ENCODE measurements around the gene OSBPL6. TPM values are rescaled to one million over a fixed set of nuclear protein-coding genes. Genes with fewer than 3 reads are reported as not detected.

The OSBPL6 gene
- total and polyA plus RNA-seq, 10 donors = 0.13 to 2.2 (median 1.4) TPM

DNA sequence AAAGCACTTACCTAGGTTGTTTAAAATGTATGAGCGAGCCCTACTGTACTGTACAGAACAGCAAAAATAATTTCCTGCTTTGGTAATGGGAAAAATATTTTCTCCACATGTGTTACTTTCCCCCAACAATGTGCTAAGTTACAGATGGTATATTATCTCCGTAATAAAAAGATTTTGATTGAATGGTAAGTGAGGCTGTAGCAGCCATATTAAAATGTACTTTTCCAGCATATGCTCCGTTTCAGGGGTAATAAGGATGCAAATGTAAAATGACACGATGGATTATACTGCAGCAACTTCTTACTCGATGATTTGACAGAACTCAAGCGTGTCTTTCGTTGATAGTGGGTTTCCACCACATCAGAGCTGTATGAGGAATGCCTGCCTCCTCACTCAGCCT lies 50.5 kb downstream of the OSBPL6 start:
- intact Hi-C loops (cut with DNase I; ENCODE audit: low total_unique reads) = no loop called here
- Histone ChIP-seq H3K27ac (no peak overlapping the region), H3K9me3 (no peaks in the 10 kb centered on the region), H3K27me3 (replicated peaks in 1 of 7) (no peaks in the 10 kb centered on the region), H3K4me1 (peaks cover 0 to 7% (median 0%) of the 10 kb centered on the region in 6 donors), H3K36me3 (no peaks in the 10 kb centered on the region), H3K4me3 (no peak overlapping the region)
- TF ChIP-seq POLR2A (IDR thresholded peaks at IDR 0.05) = no peak
- TF ChIP-seq, protein P1, sequence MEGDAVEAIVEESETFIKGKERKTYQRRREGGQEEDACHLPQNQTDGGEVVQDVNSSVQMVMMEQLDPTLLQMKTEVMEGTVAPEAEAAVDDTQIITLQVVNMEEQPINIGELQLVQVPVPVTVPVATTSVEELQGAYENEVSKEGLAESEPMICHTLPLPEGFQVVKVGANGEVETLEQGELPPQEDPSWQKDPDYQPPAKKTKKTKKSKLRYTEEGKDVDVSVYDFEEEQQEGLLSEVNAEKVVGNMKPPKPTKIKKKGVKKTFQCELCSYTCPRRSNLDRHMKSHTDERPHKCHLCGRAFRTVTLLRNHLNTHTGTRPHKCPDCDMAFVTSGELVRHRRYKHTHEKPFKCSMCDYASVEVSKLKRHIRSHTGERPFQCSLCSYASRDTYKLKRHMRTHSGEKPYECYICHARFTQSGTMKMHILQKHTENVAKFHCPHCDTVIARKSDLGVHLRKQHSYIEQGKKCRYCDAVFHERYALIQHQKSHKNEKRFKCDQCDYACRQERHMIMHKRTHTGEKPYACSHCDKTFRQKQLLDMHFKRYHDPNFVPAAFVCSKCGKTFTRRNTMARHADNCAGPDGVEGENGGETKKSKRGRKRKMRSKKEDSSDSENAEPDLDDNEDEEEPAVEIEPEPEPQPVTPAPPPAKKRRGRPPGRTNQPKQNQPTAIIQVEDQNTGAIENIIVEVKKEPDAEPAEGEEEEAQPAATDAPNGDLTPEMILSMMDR (IDR thresholded peaks at IDR 0.05 in 8 of 11, conservative IDR thresholded peaks at IDR 0.05 in 3 of 11) = no peak
- no peak for TF ChIP-seq POLR2AphosphoS5 (IDR thresholded peaks at IDR 0.05)
- 73 to 91% (median 83%) methylated on average over 7 of the region's 7 CpGs for WGBS, 5 donors
- DNase-seq = no peak

DNA sequence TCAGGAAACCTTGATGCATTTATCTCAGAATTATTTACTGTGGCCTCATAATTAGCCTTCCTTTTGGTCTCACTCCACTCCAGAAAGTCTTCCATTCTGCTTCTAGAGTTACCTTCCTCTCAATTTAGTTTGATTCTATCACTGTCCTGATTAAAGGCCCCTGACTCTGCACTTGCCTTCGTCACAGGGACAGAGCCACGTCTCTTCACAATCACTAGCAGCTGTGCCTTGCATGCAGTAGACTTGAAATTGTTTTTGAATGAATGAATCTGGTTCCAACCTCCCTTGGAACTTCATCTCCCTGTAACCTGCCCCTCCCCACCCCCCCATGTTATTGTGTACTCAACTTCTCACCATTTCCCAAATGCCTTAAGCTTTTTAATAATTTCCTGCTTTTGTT lies 52.4 kb downstream of the OSBPL6 start:
- no peak for DNase-seq
- H3K9me3 ChIP-seq = no peaks in the 10 kb centered on the region

DNA sequence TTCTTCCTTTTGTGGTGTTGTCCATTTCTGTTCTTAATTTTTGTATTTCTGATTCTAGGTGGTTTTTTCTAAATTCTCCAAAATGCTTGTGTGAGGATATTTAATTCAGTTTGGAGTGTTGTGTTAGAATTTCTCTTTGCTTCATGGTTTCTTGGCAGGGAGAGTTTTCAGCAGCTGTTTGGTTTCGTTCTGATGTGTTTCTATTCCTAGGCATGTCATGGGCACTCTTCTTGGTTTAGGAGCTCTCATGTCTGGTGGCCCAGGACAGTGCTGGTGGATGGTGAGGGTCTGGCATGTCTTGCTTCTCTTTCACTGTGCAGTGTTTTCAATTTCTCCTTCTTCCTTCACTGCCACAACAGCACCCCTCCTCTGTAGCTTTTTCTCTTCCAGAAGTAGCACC lies 52.9 kb downstream of the OSBPL6 start:
- Histone ChIP-seq H3K9me3 (no peaks in the 10 kb centered on the region), H3K27me3 (replicated peaks in 1 of 7) (no peaks in the 10 kb centered on the region), H3K36me3 (no peaks in the 10 kb centered on the region), H3K4me1 (peaks cover 0 to 3% (median 0%) of the 10 kb centered on the region in 6 donors), H3K27ac (no peak overlapping the region), H3K4me3 (no peak overlapping the region)
- TF ChIP-seq POLR2AphosphoS5 (IDR thresholded peaks at IDR 0.05) (no peak), POLR2A (IDR thresholded peaks at IDR 0.05) (no peak)
- TF ChIP-seq, protein P1 (IDR thresholded peaks at IDR 0.05 in 8 of 11, conservative IDR thresholded peaks at IDR 0.05 in 3 of 11) = no peak
- intact Hi-C loops (cut with DNase I; ENCODE audit: low total_unique reads) = no loop called here
- no peak for DNase-seq
- 51 to 80% (median 63%) methylated on average over 1 of the region's 1 CpG for WGBS, 5 donors

More for the DNA sequence above, 52.4 kb downstream of the OSBPL6 start:
- 72 to 89% (median 87%) methylated on average over 2 of the region's 2 CpGs for WGBS, 5 donors
- Histone ChIP-seq H3K36me3 (no peaks in the 10 kb centered on the region), H3K4me1 (peaks cover 0 to 7% (median 0%) of the 10 kb centered on the region in 6 donors), H3K27ac (no peak overlapping the region), H3K4me3 (no peak overlapping the region), H3K27me3 (replicated peaks in 1 of 7) (no peaks in the 10 kb centered on the region)
- no peak for TF ChIP-seq POLR2A (IDR thresholded peaks at IDR 0.05)
- intact Hi-C loops (cut with DNase I; ENCODE audit: low total_unique reads) = no loop called here

DNA sequence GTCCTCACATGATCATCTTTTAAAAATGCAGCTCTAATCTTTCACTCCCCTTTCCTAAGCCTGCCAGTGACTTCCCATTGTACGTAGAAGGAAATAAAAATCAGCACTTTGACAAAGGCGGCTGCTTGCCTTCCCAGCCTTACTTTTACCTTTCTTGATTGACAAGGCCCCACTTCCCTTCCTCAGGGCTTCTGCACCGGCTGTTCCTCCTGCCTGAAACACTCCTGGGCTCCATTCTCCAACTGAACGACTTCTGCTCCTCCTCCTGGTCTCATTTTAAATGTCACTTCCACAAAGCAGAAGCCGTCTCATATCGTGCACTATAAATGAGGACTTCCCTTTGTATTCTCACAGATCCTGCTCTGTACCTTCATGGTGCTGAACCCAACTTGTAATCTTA lies 56.1 kb downstream of the OSBPL6 start:
- DNase-seq = no peak
- H3K27me3 ChIP-seq (replicated peaks in 1 of 7) = no peaks in the 10 kb centered on the region
- TF ChIP-seq POLR2AphosphoS5 (IDR thresholded peaks at IDR 0.05) (no peak), POLR2A (IDR thresholded peaks at IDR 0.05) (no peak)
- TF ChIP-seq, protein P1 (IDR thresholded peaks at IDR 0.05 in 8 of 11, conservative IDR thresholded peaks at IDR 0.05 in 3 of 11) = no peak
- WGBS, 5 donors = 31 to 50% (median 37%) methylated on average over 6 of the region's 6 CpGs
- no peaks in the 10 kb centered on the region for H3K9me3 ChIP-seq
- H3K4me1 ChIP-seq = no peaks in the 10 kb centered on the region
- H3K27ac ChIP-seq = no peak overlapping the region
- intact Hi-C loops (cut with DNase I; ENCODE audit: low total_unique reads) = no loop called here
- H3K4me3 ChIP-seq = no peak overlapping the region
- no peaks in the 10 kb centered on the region for H3K36me3 ChIP-seq
